Adrenal gland (tissue), 12 donors: Measurements from ENCODE around the gene C2CD4B. TPM values are rescaled to one million over a fixed set of nuclear protein-coding genes. Genes with fewer than 3 reads are reported as not detected.
A peak's percentile ranks its signal among the peaks of the same experiment; 100 is the strongest.

Source experiments
- DNase-seq, 7 donors: peaks; one replicate each; pipeline ENCODE4 v3.0.0-alpha.2; 2019 to 2020
- H3K27ac ChIP-seq, 5 donors: fragments of 200-600 bp; sonication (generic) in 4 of 5; 1 replicate in 3 of 5; 2 replicates in 2 of 5; pipeline versions ENCODE4 v1.5.1 to v1.8.0; 2016 to 2020; ENCODE audit warnings: mild to moderate bottlenecking in 1 of 5
- H3K27me3 ChIP-seq: fragments of 200-600 bp; 2 replicates; pipeline ENCODE4 v1.8.0; 2021
- H3K36me3 ChIP-seq, 2 donors: fragments of 200-600 bp; replicated peaks in 1 of 2; 1 replicate in 1 of 2; 2 replicates in 1 of 2; pipeline versions ENCODE4 v1.5.1 to v1.8.0; 2018 to 2022
- H3K4me1 ChIP-seq, 2 donors: fragments of 200-600 bp; replicated peaks in 1 of 2; 1 replicate in 1 of 2; 2 replicates in 1 of 2; pipeline versions ENCODE4 v1.5.1 to v1.8.0; 2018 to 2021
- H3K4me3 ChIP-seq, 4 donors: fragments of 200-600 bp; sonication (generic) in 3 of 4; one replicate each; pipeline ENCODE4 v1.5.1; 2016 to 2018
- H3K9me3 ChIP-seq, 3 donors: fragments of 200-600 bp; sonication (generic) in 1 of 3; replicated peaks in 1 of 3; 1 replicate in 2 of 3; 2 replicates in 1 of 3; pipeline versions ENCODE4 v1.5.1 to v1.8.0; 2016 to 2021
- CTCF ChIP-seq, 6 experiments: fragments of 450-650 bp in 4 of 6; fragments of 200-600 bp in 2 of 6; sonication (generic) in 1 of 6; IDR thresholded peaks; 1 replicate in 5 of 6; 2 replicates in 1 of 6; pipeline versions ENCODE4 v1.5.1 to v1.8.0; 2016 to 2021; ENCODE audit warnings: antibody characterized with exemption in 6 of 6, mild to moderate bottlenecking in 2 of 6, moderate library complexity in 1 of 6
- POLR2A ChIP-seq, 2 donors: fragments of 450-650 bp; IDR thresholded peaks; one replicate each; pipeline ENCODE4 v1.6.1; 2017; ENCODE audit warnings: antibody characterized with exemption in 2 of 2, mild to moderate bottlenecking in 2 of 2, moderate library complexity in 1 of 2
- WGBS, 4 donors: extraction: QIAGEN DNeasy Blood & Tissue Kit in 2 of 4; methylation state at CpG; one replicate each; pipeline versions ENCODE4 v1.1.5 to v1.1.7; 2013 to 2017; 5-methylcytosine and 5-hydroxymethylcytosine counted together
- intact Hi-C, 2 donors: fragments of 100-400 bp; cut with DNase I; formaldehyde crosslinking; loops; one replicate each; pipeline versions ENCODE4 v1.14.1 to v1.15.0; 2022 to 2023
- polyA plus RNA-seq, 3 donors: library from polyadenylated mRNA; stranded (reverse); fragments of 200-250 nt in 2 of 3; fragments of 350-450 nt in 1 of 3; fragmentation: Illumina TruSeq in 1 of 3; extraction: RNeasy Lipid Tissue Mini Kit (QIAGEN cat#74804) in 1 of 3; gene quantifications; one replicate each; pipeline ENCODE4 v1.2.3, GENCODE V29; 2013 to 2014
- total RNA-seq, 9 donors: library from RNA; depleted of rRNA in 4 of 9; stranded (reverse); fragments of >200 nt in 4 of 9; fragments of 120-200 nt in 1 of 9; fragmentation: NEBNext Ultra II Directional in 1 of 9; extraction: Animal tissue kit (Norgen Biotek cat#: 25700) in 1 of 9; gene quantifications; one replicate each; pipeline versions ENCODE4 v1.1.0 to v1.2.4, GENCODE V29; 2013 to 2023
- donor health status: healthy with polysubstance abuse.
- donor health status: Bipolar disorder and iron deficiency.
- donor health status: DM: yes; HTN: yes; CAD: no.
- donor health status: DM: no; HTN: no; CAD: no.
- donor health status: DM: no; HTN: no; CAD: no.
- donor health status: DM: yes; HTN: yes; CAD: no.

The C2CD4B gene
- total and polyA plus RNA-seq, 12 donors, result 0.61 to 3.6 (median 1.3) TPM; not detected in 3

DNA sequence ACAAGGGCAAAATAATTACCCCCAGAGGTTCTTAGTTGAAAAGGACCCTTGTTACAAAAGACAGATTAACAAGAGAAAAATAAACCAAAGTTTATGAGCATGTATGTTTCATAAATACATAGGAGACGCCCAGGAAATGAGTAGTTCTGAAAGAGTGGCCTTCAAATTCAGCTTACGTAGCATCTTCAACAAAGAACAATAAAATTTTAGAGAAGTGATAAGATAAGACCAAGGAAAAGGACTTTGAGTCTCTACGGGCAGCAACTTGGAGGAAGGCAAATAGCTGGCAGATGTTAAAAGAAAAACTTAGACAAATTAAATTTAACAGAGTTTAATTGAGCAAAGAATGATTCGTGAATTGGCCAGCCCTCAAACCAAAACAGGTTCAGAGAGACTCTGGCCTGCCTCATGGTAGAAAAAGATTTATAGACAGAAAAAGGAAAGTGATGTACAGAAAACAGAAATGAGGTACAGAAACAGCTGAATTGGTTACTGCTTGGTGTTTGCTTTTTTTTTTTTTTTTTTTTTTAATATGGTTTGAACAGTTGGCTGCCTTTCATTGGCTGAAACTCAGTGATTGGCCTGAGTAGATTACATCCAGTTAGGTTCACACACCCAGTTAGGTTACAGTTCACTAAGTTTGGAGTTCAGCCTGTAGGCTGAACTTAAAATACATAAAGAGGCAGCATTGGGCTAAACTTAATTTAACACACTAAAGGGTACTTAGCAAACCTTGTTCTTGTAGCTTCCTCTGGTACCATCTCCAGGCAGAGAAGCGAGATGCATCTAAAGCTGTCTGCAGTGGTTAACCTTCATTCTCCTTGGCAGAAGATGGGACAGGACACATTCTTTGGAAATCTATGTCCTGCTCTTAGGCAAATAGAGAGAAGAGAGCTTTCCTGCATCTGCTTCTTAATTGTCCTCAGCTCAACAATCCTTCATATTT, 23.2 kb downstream of the C2CD4B start:
- Histone ChIP-seq H3K27me3 (no peaks in the 10 kb centered on the region), H3K4me1 (peaks cover 3 to 16% of the 10 kb centered on the region in 2 donors), H3K27ac (no peak overlapping the region), H3K4me3 (no peak overlapping the region), H3K9me3 (no peaks in the 10 kb centered on the region), H3K36me3 (no peaks in the 10 kb centered on the region)
- WGBS, 4 donors, result 34 to 41% (median 37%) methylated on average over 5 of the region's 5 CpGs
- intact Hi-C loops, result no loop called here
- peak in 1 of 7 donors; percentile 4 for DNase-seq
- TF ChIP-seq CTCF (IDR thresholded peaks at IDR 0.05) (no peak), POLR2A (IDR thresholded peaks at IDR 0.05) (no peak)

DNA sequence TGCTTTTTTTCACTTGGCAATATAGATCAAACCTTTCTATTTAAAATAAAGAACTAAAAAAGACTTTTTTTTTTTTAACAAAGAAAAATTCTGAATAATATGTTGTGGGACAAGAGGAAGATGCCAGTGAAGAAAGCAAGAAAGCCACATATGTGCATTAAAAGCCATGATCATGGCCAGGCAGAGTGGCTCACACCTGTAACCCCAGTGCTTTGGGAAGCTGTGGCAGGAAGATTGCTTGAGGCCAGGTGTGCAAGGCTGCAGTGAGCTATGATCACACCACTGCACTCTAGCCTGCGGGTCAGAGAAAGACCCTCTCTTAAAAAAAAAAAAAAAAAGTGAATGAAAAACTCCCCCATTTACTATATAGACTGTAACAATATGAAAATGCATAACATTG, 23.9 kb downstream of the C2CD4B start:
- DNase-seq, result no peak
- no peaks in the 10 kb centered on the region for H3K27me3 ChIP-seq
- WGBS, 4 donors, result 86 to 97% (median 94%) methylated on average over 1 of the region's 1 CpG
- peaks cover 3 to 16% of the 10 kb centered on the region in 2 donors for H3K4me1 ChIP-seq
- TF ChIP-seq POLR2A (IDR thresholded peaks at IDR 0.05) (no peak), CTCF (IDR thresholded peaks at IDR 0.05) (no peak)
- no peak overlapping the region for H3K4me3 ChIP-seq
- no peak overlapping the region for H3K27ac ChIP-seq
- intact Hi-C loops, result no loop called here
- no peaks in the 10 kb centered on the region for H3K36me3 ChIP-seq
- no peaks in the 10 kb centered on the region for H3K9me3 ChIP-seq

DNA sequence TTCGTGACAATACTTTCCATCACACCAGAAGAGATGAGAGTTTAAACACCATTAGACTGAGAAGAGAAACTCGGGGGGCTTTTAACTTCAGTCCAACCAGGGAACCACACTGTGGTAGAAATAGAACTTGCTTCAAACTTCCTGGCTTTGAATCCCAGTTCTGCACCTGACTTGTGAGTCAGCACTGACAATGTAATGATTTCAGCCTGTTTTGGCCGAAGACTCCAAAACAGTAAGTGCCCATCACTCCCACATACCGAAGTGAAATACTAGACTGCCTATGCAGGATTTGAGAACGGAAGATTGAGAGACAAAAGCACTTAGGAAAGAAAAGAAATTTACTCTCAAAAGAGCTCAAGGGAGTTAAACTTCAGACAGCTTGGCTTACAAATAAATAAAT, 27.0 kb downstream of the C2CD4B start:
- 65 to 76% (median 65%) methylated on average over 5 of the region's 5 CpGs for WGBS, 4 donors
- TF ChIP-seq POLR2A (IDR thresholded peaks at IDR 0.05) (no peak), CTCF (IDR thresholded peaks at IDR 0.05) (no peak)
- intact Hi-C loops, result no loop called here

DNA sequence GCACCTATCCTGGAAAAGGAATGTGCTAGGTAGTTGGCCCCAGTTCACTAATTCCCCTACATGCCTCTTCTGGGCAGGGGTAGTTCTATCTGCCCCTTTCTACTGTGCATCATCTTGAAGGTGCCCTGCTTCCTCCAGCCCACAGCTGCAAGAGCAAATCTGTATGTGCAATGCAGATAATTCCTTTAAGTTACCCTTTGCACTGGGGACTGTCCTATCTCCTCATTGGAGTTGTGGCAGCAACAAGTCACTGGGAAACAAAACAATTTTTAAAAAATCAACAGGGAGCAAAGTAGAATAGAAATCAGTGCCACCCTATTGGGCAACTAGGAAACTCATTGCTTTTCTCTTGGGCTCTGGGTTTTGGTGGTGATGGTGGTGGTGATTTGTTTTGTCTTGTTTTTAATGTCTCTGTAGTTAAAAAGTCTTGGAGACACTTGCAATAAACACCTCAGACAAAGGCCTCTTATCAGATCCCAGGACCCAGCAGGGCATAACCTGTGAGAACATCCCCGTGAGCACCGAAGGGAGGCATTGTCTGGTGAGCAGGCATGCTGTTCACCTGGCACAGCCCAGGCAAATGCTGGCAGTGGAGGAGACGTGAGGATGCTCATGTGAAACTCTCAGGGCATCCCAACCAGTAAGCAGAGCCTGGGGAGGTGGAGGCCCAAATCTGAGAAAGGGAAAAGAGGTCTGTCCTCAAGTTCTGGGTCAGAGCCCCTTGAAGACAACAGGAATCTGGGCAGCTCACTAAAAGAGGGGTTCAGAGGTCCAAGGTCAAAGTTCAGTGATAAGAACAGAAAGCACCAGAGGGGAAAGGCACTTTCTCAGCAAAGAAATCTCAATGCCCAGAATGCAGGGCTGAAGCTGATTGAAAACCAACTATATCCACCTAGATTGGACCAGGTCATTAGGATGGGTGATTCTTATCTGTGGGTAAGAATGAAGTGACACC, 27.9 kb downstream of the C2CD4B start:
- WGBS, 4 donors, result 94 to 96% (median 95%) methylated on average over 3 of the region's 3 CpGs
- DNase-seq, result no peak
- H3K27me3 ChIP-seq, result no peaks in the 10 kb centered on the region
- no peaks in the 10 kb centered on the region for H3K36me3 ChIP-seq
- H3K4me3 ChIP-seq, result no peak overlapping the region
- no peak overlapping the region for H3K27ac ChIP-seq
- H3K4me1 ChIP-seq, result peaks cover 3 to 15% of the 10 kb centered on the region in 2 donors
- no peaks in the 10 kb centered on the region for H3K9me3 ChIP-seq
- intact Hi-C loops, result no loop called here
- no peak for TF ChIP-seq POLR2A (IDR thresholded peaks at IDR 0.05)
- TF ChIP-seq CTCF (IDR thresholded peaks at IDR 0.05), result no peak

More for the DNA sequence above, 27.0 kb downstream of the C2CD4B start:
- H3K9me3 ChIP-seq, result no peaks in the 10 kb centered on the region
- H3K4me3 ChIP-seq, result no peak overlapping the region
- peak in 2 of 7 donors; percentile 35 to 38 for DNase-seq
- H3K36me3 ChIP-seq, result no peaks in the 10 kb centered on the region
- no peaks in the 10 kb centered on the region for H3K27me3 ChIP-seq
- no peak overlapping the region for H3K27ac ChIP-seq
- H3K4me1 ChIP-seq, result peaks cover 3 to 16% of the 10 kb centered on the region in 2 donors
